ENCODE data around the gene HORMAD2. TPM values are rescaled to one million over a fixed set of nuclear protein-coding genes. Genes with fewer than 3 reads are reported as not detected.

HORMAD2 gene
- total RNA-seq, 1 experiment from 2014 or later = not detected

DNA sequence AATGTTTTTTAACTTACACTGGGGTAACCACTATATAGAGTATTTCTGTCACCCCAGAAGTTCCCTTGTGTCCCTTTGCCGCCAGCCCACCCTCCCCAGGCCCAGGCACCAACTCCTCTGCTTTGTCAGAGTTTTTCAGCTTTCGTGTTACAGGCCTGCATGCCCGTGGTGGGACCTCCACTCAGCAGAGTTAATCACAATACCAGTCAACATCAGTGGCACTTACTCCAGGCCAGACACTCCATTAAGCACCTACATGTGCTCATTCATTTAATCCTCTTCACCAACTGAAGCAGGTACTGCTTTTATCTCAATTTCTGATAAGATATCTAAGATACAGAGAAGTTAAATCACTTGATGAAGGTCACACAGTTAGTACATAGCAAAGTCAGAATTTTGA lies 103.0 kb downstream of the HORMAD2 start:
- no peak overlapping the region for H3K4me3 ChIP-seq (ENCODE audit: low read depth, low read length, poor library complexity, severe bottlenecking)
- no TSS peak for BruUV-seq (replicated peaks)
- intact Hi-C loops (cut with micrococcal nuclease; ENCODE audit: unreplicated experiment) = no loop called here
- H3K36me3 ChIP-seq (ENCODE audit: insufficient read depth, low read length, poor library complexity, severe bottlenecking) = no peaks in the 10 kb centered on the region
- H3K27ac ChIP-seq (ENCODE audit: low read depth, low read length, poor library complexity, severe bottlenecking) = no peak overlapping the region
- DNase-seq (ENCODE audit: low spot score) = no peak
- no peaks in the 10 kb centered on the region for H3K27me3 ChIP-seq (replicated peaks; ENCODE audit: insufficient read depth, low read depth, low read length, poor library complexity)
- TF ChIP-seq, protein P1, sequence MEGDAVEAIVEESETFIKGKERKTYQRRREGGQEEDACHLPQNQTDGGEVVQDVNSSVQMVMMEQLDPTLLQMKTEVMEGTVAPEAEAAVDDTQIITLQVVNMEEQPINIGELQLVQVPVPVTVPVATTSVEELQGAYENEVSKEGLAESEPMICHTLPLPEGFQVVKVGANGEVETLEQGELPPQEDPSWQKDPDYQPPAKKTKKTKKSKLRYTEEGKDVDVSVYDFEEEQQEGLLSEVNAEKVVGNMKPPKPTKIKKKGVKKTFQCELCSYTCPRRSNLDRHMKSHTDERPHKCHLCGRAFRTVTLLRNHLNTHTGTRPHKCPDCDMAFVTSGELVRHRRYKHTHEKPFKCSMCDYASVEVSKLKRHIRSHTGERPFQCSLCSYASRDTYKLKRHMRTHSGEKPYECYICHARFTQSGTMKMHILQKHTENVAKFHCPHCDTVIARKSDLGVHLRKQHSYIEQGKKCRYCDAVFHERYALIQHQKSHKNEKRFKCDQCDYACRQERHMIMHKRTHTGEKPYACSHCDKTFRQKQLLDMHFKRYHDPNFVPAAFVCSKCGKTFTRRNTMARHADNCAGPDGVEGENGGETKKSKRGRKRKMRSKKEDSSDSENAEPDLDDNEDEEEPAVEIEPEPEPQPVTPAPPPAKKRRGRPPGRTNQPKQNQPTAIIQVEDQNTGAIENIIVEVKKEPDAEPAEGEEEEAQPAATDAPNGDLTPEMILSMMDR (conservative IDR thresholded peaks at IDR 0.05; ENCODE audit: low read depth, low read length) = no peak
- TF ChIP-seq EZH2 (IDR thresholded peaks at IDR 0.05; ENCODE audit: borderline replicate concordance, low read depth, low read length, poor library complexity, severe bottlenecking) = no peak
- ChIA-PET POLR2A (ENCODE audit: low non-redundant PET) (no interaction called here), CTCF (no interaction called here)
- no peaks in the 10 kb centered on the region for H3K9me3 ChIP-seq (ENCODE audit: low read depth, low read length, poor library complexity, severe bottlenecking)
- H3K4me1 ChIP-seq (ENCODE audit: insufficient read depth, low read length, poor library complexity, severe bottlenecking) = no peaks in the 10 kb centered on the region

DNA sequence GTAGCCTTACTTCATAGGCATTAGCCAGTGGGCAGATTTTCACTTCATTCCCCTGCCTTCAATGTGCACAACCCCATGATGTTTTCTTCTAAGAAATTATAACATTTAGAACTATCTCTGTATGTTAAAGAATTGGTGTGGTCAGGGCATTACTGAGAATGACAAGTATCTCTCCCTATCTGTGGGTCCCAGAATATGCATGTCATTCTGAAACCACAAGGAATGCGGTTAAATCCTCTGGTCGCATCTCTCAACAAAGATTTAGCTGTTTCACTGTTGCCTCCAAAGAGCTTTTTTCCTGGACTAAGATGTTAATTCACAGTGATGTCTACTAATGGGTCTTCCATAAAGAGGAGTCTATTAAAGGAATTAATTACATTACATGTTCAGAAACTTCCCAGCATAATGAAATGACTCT lies 103.6 kb downstream of the HORMAD2 start:
- ChIA-PET CTCF (no interaction called here), POLR2A (ENCODE audit: low non-redundant PET) (no interaction called here)
- no peaks in the 10 kb centered on the region for H3K4me1 ChIP-seq (ENCODE audit: insufficient read depth, low read length, poor library complexity, severe bottlenecking)
- DNase-seq (ENCODE audit: low spot score) = no peak
- no peak overlapping the region for H3K27ac ChIP-seq (ENCODE audit: low read depth, low read length, poor library complexity, severe bottlenecking)
- no peak overlapping the region for H3K4me3 ChIP-seq (ENCODE audit: low read depth, low read length, poor library complexity, severe bottlenecking)
- BruUV-seq (replicated peaks) = no TSS peak
- no peaks in the 10 kb centered on the region for H3K27me3 ChIP-seq (replicated peaks; ENCODE audit: insufficient read depth, low read depth, low read length, poor library complexity)
- intact Hi-C loops (cut with micrococcal nuclease; ENCODE audit: unreplicated experiment) = no loop called here
- H3K36me3 ChIP-seq (ENCODE audit: insufficient read depth, low read length, poor library complexity, severe bottlenecking) = no peaks in the 10 kb centered on the region
- TF ChIP-seq EZH2 (IDR thresholded peaks at IDR 0.05; ENCODE audit: borderline replicate concordance, low read depth, low read length, poor library complexity, severe bottlenecking) = no peak
- TF ChIP-seq, protein P1 (conservative IDR thresholded peaks at IDR 0.05; ENCODE audit: low read depth, low read length) = no peak
- H3K9me3 ChIP-seq (ENCODE audit: low read depth, low read length, poor library complexity, severe bottlenecking) = no peaks in the 10 kb centered on the region

DNA sequence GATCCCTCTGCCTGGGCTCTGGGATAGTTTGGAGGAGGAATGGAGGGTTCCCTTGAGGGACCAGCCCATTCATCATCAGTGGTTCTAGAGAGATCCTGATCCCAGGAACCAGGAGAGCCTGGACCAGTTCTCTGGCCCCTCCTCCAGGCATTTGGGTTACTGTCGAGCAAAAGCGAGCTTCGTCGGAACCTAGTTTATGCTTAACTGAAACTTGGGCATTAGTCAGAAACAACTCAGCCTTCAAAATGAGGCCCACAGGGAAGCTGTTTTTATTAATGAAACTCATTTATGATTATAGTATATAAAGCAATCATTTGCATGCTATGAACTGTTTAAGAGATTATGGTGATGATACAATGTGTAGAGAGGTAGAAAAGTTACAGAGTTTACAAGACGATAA lies 104.9 kb downstream of the HORMAD2 start:
- H3K27me3 ChIP-seq (replicated peaks; ENCODE audit: insufficient read depth, low read depth, low read length, poor library complexity) = no peaks in the 10 kb centered on the region
- intact Hi-C loops (cut with micrococcal nuclease; ENCODE audit: unreplicated experiment) = no loop called here
- H3K4me1 ChIP-seq (ENCODE audit: insufficient read depth, low read length, poor library complexity, severe bottlenecking) = no peaks in the 10 kb centered on the region
- TF ChIP-seq EZH2 (IDR thresholded peaks at IDR 0.05; ENCODE audit: borderline replicate concordance, low read depth, low read length, poor library complexity, severe bottlenecking) = no peak
- TF ChIP-seq, protein P1 (conservative IDR thresholded peaks at IDR 0.05; ENCODE audit: low read depth, low read length) = no peak
- ChIA-PET CTCF (no interaction called here), POLR2A (ENCODE audit: low non-redundant PET) (no interaction called here)
- no peaks in the 10 kb centered on the region for H3K9me3 ChIP-seq (ENCODE audit: low read depth, low read length, poor library complexity, severe bottlenecking)
- BruUV-seq (replicated peaks) = no TSS peak
- no peak overlapping the region for H3K27ac ChIP-seq (ENCODE audit: low read depth, low read length, poor library complexity, severe bottlenecking)
- no peaks in the 10 kb centered on the region for H3K36me3 ChIP-seq (ENCODE audit: insufficient read depth, low read length, poor library complexity, severe bottlenecking)
- no peak overlapping the region for H3K4me3 ChIP-seq (ENCODE audit: low read depth, low read length, poor library complexity, severe bottlenecking)
- no peak for DNase-seq (ENCODE audit: low spot score)
